NAMALWA (cell line): ENCODE measurements around the gene HBG1.
A peak's percentile ranks its signal among the peaks of the same experiment; 100 is the strongest.
"Not testable (repeated sequence)": the region's sequence is repeated elsewhere in the genome, so short reads cannot be mapped to it uniquely, and the experiment has no call there.

Experiments
- DNase-seq: peaks from one replicate; pipeline ENCODE4 v3.0.0-alpha.2; 2015; ENCODE audit warnings: low spot score

Gene HBG1

GRCh38 chr11:5249807-5250396 lies at the start of gene HBG1:
Gene HBG1, minus strand, starts transcription at chr11:5249857. Its CDS starts 53 bp downstream, at chr11:5249804.
- DNase-seq, result not testable (repeated sequence)

- DNase-seq, result no peak
Measured at GRCh38 chr11:5298451-5298850, 48.8 kb upstream of the HBG1 start.

GRCh38 chr11:5297721-5298323 lies 48.2 kb upstream of the HBG1 start:
- no peak for DNase-seq

GRCh38 chr11:5294342-5294995 lies 44.8 kb upstream of the HBG1 start:
- not testable (repeated sequence) for DNase-seq

GRCh38 chr11:5293028-5293427 lies 43.4 kb upstream of the HBG1 start:
- DNase-seq, result no peak

- peak; percentile 41 for DNase-seq
Measured at GRCh38 chr11:5291207-5291838, 41.7 kb upstream of the HBG1 start.

- DNase-seq, result no peak
Measured at GRCh38 chr11:5290106-5290505, 40.4 kb upstream of the HBG1 start.

GRCh38 chr11:5289696-5290095 lies 40.0 kb upstream of the HBG1 start:
- no peak for DNase-seq

GRCh38 chr11:5288906-5289550 lies 39.4 kb upstream of the HBG1 start:
- no peak for DNase-seq

GRCh38 chr11:5288108-5288905 lies 38.6 kb upstream of the HBG1 start:
- DNase-seq, result no peak

- no peak for DNase-seq
Measured at GRCh38 chr11:5286901-5287300, 37.2 kb upstream of the HBG1 start.

GRCh38 chr11:5286351-5286750 lies 36.7 kb upstream of the HBG1 start:
- no peak for DNase-seq

- DNase-seq, result no peak
Measured at GRCh38 chr11:5285703-5286340, 36.2 kb upstream of the HBG1 start.

GRCh38 chr11:5284637-5285036 lies 35.0 kb upstream of the HBG1 start:
- no peak for DNase-seq

- DNase-seq, result no peak
Measured at GRCh38 chr11:5283882-5284281, 34.2 kb upstream of the HBG1 start.

GRCh38 chr11:5283086-5283485 lies 33.4 kb upstream of the HBG1 start:
- no peak for DNase-seq

GRCh38 chr11:5282628-5283027 lies 33.0 kb upstream of the HBG1 start:
- DNase-seq, result no peak

- no peak for DNase-seq
Measured at GRCh38 chr11:5281596-5281995, 31.9 kb upstream of the HBG1 start.

GRCh38 chr11:5280582-5281102 lies 31.0 kb upstream of the HBG1 start:
- peak; percentile 14 for DNase-seq

- no peak for DNase-seq
Measured at GRCh38 chr11:5279471-5280090, 29.9 kb upstream of the HBG1 start.
